ENCODE results near the gene ANKRD12.

Gene ANKRD12

GRCh38 chr18:9323750-9324445, 187.3 kb downstream of the ANKRD12 start:
- H3K4me3 ChIP-seq: no peak overlapping the region
- DNase-seq: no peak
- H3K9me3 ChIP-seq: peaks cover 0 to 6% (median 0%) of the 10 kb centered on the region in 3 donors
- H3K4me1 ChIP-seq: no peaks in the 10 kb centered on the region
- no peaks in the 10 kb centered on the region for H3K36me3 ChIP-seq
- H3K27ac ChIP-seq: no peak overlapping the region
- intact Hi-C loops (cut with DNase I; ENCODE audit: low total_unique reads): no loop called here
- TF ChIP-seq CTCF (IDR thresholded peaks at IDR 0.05): no peak
- H3K27me3 ChIP-seq: no peaks in the 10 kb centered on the region

GRCh38 chr18:9325716-9326115, 189.1 kb downstream of the ANKRD12 start:
- Histone ChIP-seq H3K4me3 (no peak overlapping the region), H3K27ac (no peak overlapping the region), H3K36me3 (no peaks in the 10 kb centered on the region), H3K9me3 (peaks cover 0 to 6% (median 0%) of the 10 kb centered on the region in 3 donors), H3K27me3 (no peaks in the 10 kb centered on the region), H3K4me1 (no peaks in the 10 kb centered on the region)
- no peak for TF ChIP-seq CTCF (IDR thresholded peaks at IDR 0.05)
- intact Hi-C loops (cut with DNase I; ENCODE audit: low total_unique reads): no loop called here
- no peak for DNase-seq

- intact Hi-C loops (cut with DNase I; ENCODE audit: low total_unique reads): no loop called here
- Histone ChIP-seq H3K27me3 (no peaks in the 10 kb centered on the region), H3K36me3 (no peaks in the 10 kb centered on the region), H3K27ac (no peak overlapping the region), H3K9me3 (peaks cover 0 to 6% (median 0%) of the 10 kb centered on the region in 3 donors), H3K4me1 (peaks cover 0 to 4% (median 0%) of the 10 kb centered on the region in 4 donors), H3K4me3 (no peak overlapping the region)
- no peak for TF ChIP-seq CTCF (IDR thresholded peaks at IDR 0.05)
- no peak for DNase-seq
Observed at GRCh38 chr18:9328776-9329175, 192.2 kb downstream of the ANKRD12 start.

GRCh38 chr18:9329471-9329870, 192.9 kb downstream of the ANKRD12 start:
- Histone ChIP-seq H3K4me1 (peaks cover 0 to 4% (median 0%) of the 10 kb centered on the region in 4 donors), H3K27ac (no peak overlapping the region), H3K27me3 (no peaks in the 10 kb centered on the region), H3K4me3 (no peak overlapping the region), H3K9me3 (peaks cover 0 to 6% (median 0%) of the 10 kb centered on the region in 3 donors), H3K36me3 (no peaks in the 10 kb centered on the region)
- TF ChIP-seq CTCF (IDR thresholded peaks at IDR 0.05): no peak
- no peak for DNase-seq
- intact Hi-C loops (cut with DNase I; ENCODE audit: low total_unique reads): no loop called here

- peaks cover 0 to 6% (median 0%) of the 10 kb centered on the region in 3 donors for H3K9me3 ChIP-seq
- no peaks in the 10 kb centered on the region for H3K36me3 ChIP-seq
- intact Hi-C loops (cut with DNase I; ENCODE audit: low total_unique reads): no loop called here
- H3K27me3 ChIP-seq: no peaks in the 10 kb centered on the region
- no peak overlapping the region for H3K4me3 ChIP-seq
- H3K27ac ChIP-seq: no peak overlapping the region
- no peak for DNase-seq
- TF ChIP-seq CTCF (IDR thresholded peaks at IDR 0.05): no peak
- peaks cover 0 to 4% (median under 1%) of the 10 kb centered on the region in 4 donors for H3K4me1 ChIP-seq
Observed at GRCh38 chr18:9330419-9330818, 193.8 kb downstream of the ANKRD12 start.

Data from tibial artery (tissue), 4 donors.